Measurements from ENCODE around the gene HAO2.
"Not testable (repeated sequence)": the region's sequence is repeated elsewhere in the genome, so short reads cannot be mapped to it uniquely, and the experiment has no call there.

HAO2 gene

GRCh38 chr1:119341372-119341947, 27.1 kb upstream of the HAO2 start:
- peak overlapping the region; percentile 10 for H3K27ac ChIP-seq
- no peak for DNase-seq (ENCODE audit: low read depth, low spot score)

GRCh38 chr1:119345398-119345797, 23.2 kb upstream of the HAO2 start:
- DNase-seq (ENCODE audit: low read depth, low spot score), result no peak

GRCh38 chr1:119347858-119348257, 20.7 kb upstream of the HAO2 start:
- no peak overlapping the region for H3K27ac ChIP-seq
- DNase-seq (ENCODE audit: low read depth, low spot score), result no peak

More at GRCh38 chr1:119345398-119345797, 23.2 kb upstream of the HAO2 start:
- H3K27ac ChIP-seq, result no peak overlapping the region

- DNase-seq (ENCODE audit: low read depth, low spot score), result no peak
- no peak overlapping the region for H3K27ac ChIP-seq
Observed at GRCh38 chr1:119348941-119349340, 19.6 kb upstream of the HAO2 start.

- not testable (repeated sequence) for DNase-seq (ENCODE audit: low read depth, low spot score); H3K27ac ChIP-seq
Observed at GRCh38 chr1:119350866-119351265, 17.7 kb upstream of the HAO2 start.

- H3K27ac ChIP-seq, result no peak overlapping the region
- DNase-seq (ENCODE audit: low read depth, low spot score), result no peak
Observed at GRCh38 chr1:119351997-119352396, 16.6 kb upstream of the HAO2 start.

- DNase-seq (ENCODE audit: low read depth, low spot score), result no peak
- no peak overlapping the region for H3K27ac ChIP-seq
Observed at GRCh38 chr1:119353836-119354235, 14.7 kb upstream of the HAO2 start.

GRCh38 chr1:119358636-119359035, 9.9 kb upstream of the HAO2 start:
- H3K27ac ChIP-seq, result peak overlapping the region; percentile 63
- peak; percentile 86 for DNase-seq (ENCODE audit: low read depth, low spot score)

- no peak overlapping the region for H3K27ac ChIP-seq
- DNase-seq (ENCODE audit: low read depth, low spot score), result no peak
Observed at GRCh38 chr1:119359730-119360129, 8.9 kb upstream of the HAO2 start.

- DNase-seq (ENCODE audit: low read depth, low spot score), result no peak
- H3K27ac ChIP-seq, result no peak overlapping the region
Observed at GRCh38 chr1:119361205-119361604, 7.4 kb upstream of the HAO2 start.

GRCh38 chr1:119361620-119362344, 6.8 kb upstream of the HAO2 start:
- DNase-seq (ENCODE audit: low read depth, low spot score), result no peak
- H3K27ac ChIP-seq, result no peak overlapping the region

- no peak for DNase-seq (ENCODE audit: low read depth, low spot score)
- no peak overlapping the region for H3K27ac ChIP-seq
Observed at GRCh38 chr1:119363162-119363561, 5.4 kb upstream of the HAO2 start.

GRCh38 chr1:119364640-119365039, 3.9 kb upstream of the HAO2 start:
- DNase-seq (ENCODE audit: low read depth, low spot score), result no peak
- H3K27ac ChIP-seq, result peak overlapping the region; percentile 54

GRCh38 chr1:119366424-119366823, 2.2 kb upstream of the HAO2 start:
- no peak for DNase-seq (ENCODE audit: low read depth, low spot score)
- H3K27ac ChIP-seq, result no peak overlapping the region

- DNase-seq (ENCODE audit: low read depth, low spot score), result no peak
Observed at GRCh38 chr1:119367432-119368124, 1.0 kb upstream of the HAO2 start.

GRCh38 chr1:119370748-119371147, 2.2 kb downstream of the HAO2 start:
- DNase-seq (ENCODE audit: low read depth, low spot score), result no peak
- H3K27ac ChIP-seq, result no peak overlapping the region

More at GRCh38 chr1:119367432-119368124, 1.0 kb upstream of the HAO2 start:
- H3K27ac ChIP-seq, result no peak overlapping the region

- no peak for DNase-seq (ENCODE audit: low read depth, low spot score)
- H3K27ac ChIP-seq, result no peak overlapping the region
Observed at GRCh38 chr1:119371815-119372214, 3.2 kb downstream of the HAO2 start.

GRCh38 chr1:119372503-119373086, 4.0 kb downstream of the HAO2 start:
- DNase-seq (ENCODE audit: low read depth, low spot score), result peak; percentile 43

GRCh38 chr1:119373465-119373864, 4.9 kb downstream of the HAO2 start:
- peak; percentile 45 for DNase-seq (ENCODE audit: low read depth, low spot score)
- no peak overlapping the region for H3K27ac ChIP-seq

More at GRCh38 chr1:119372503-119373086, 4.0 kb downstream of the HAO2 start:
- H3K27ac ChIP-seq, result no peak overlapping the region

- DNase-seq (ENCODE audit: low read depth, low spot score), result no peak
- H3K27ac ChIP-seq, result no peak overlapping the region
Observed at GRCh38 chr1:119374208-119374874, 5.8 kb downstream of the HAO2 start.
